Activated T-helper 2 cell treated with anti-CD3 and anti-CD28 coated beads, Interferon-gamma antibody, Interleukin-2, Interleukin-4, amounts not matched to agents 10 μg/mL and 5 μg/mL and 100 μg/mL, durations not matched to agents 14 hours and 24 hours and 36 hours (primary cell): ENCODE results near the gene F2. TPM values are rescaled to one million over a fixed set of nuclear protein-coding genes. Genes with fewer than 3 reads are reported as not detected.

ENCODE experiments used
- DNase-seq: peaks from one replicate; pipeline ENCODE4 v3.0.0; 2021; ENCODE audit warnings: low spot score
- H3K27ac Mint-ChIP-seq: one replicate; pipeline ENCODE4 v1.8.0; 2021; ENCODE audit warnings: mixed read lengths
- H3K27me3 Mint-ChIP-seq: one replicate; pipeline ENCODE4 v1.8.0; 2021; ENCODE audit warnings: low read depth, mixed read lengths
- H3K36me3 Mint-ChIP-seq: one replicate; pipeline ENCODE4 v1.8.0; 2021; ENCODE audit warnings: low read depth, mixed read lengths
- H3K4me1 Mint-ChIP-seq: one replicate; pipeline ENCODE4 v1.8.0; 2021; ENCODE audit warnings: low read depth, mixed read lengths
- H3K4me3 Mint-ChIP-seq: one replicate; pipeline ENCODE4 v1.8.0; 2021; ENCODE audit warnings: low read depth, mild to moderate bottlenecking, moderate library complexity, mixed read lengths
- H3K9me3 Mint-ChIP-seq: one replicate; pipeline ENCODE4 v1.8.0; 2021; ENCODE audit warnings: mixed read lengths
- intact Hi-C: fragments of 100-400 bp; cut with micrococcal nuclease; formaldehyde crosslinking; loops from one replicate; pipeline ENCODE4 v1.15.1; 2023
- total RNA-seq: library from RNA; stranded (reverse); gene quantifications from 2 replicates; pipeline ENCODE4 v1.2.3, GENCODE V29; 2022

F2 gene
- total RNA-seq, 1 donor from 2014 or later: 0.11 TPM

GRCh38 chr11:46678741-46679130 lies 40.3 kb upstream of the F2 start:
- Mint-ChIP-seq H3K4me3 (no peak overlapping the region), H3K27ac (no peak overlapping the region), H3K9me3 (no peaks in the 10 kb centered on the region), H3K27me3 (no peaks in the 10 kb centered on the region), H3K4me1 (peaks cover 16% of the 10 kb centered on the region), H3K36me3 (peaks cover 38% of the 10 kb centered on the region)
- no peak for DNase-seq
- intact Hi-C loops: no loop called here

GRCh38 chr11:46679241-46680163 lies 39.5 kb upstream of the F2 start:
- no peak for DNase-seq
- Mint-ChIP-seq H3K27me3 (no peaks in the 10 kb centered on the region), H3K27ac (no peak overlapping the region), H3K4me1 (peaks cover 15% of the 10 kb centered on the region), H3K36me3 (peaks cover 39% of the 10 kb centered on the region), H3K4me3 (no peak overlapping the region), H3K9me3 (no peaks in the 10 kb centered on the region)
- intact Hi-C loops: no loop called here

GRCh38 chr11:46680164-46680760 lies 38.8 kb upstream of the F2 start:
- H3K27ac Mint-ChIP-seq: no peak overlapping the region
- H3K9me3 Mint-ChIP-seq: no peaks in the 10 kb centered on the region
- H3K4me1 Mint-ChIP-seq: peaks cover 10% of the 10 kb centered on the region
- no peak for DNase-seq
- H3K4me3 Mint-ChIP-seq: no peak overlapping the region
- peaks cover 39% of the 10 kb centered on the region for H3K36me3 Mint-ChIP-seq
- intact Hi-C loops: no loop called here
- H3K27me3 Mint-ChIP-seq: no peaks in the 10 kb centered on the region

- intact Hi-C loops: no loop called here
- Mint-ChIP-seq H3K4me1 (peaks cover 10% of the 10 kb centered on the region), H3K9me3 (no peaks in the 10 kb centered on the region), H3K27ac (no peak overlapping the region), H3K36me3 (peaks cover 39% of the 10 kb centered on the region), H3K4me3 (no peak overlapping the region), H3K27me3 (no peaks in the 10 kb centered on the region)
- DNase-seq: no peak
These were observed 38.2 kb upstream of the F2 start for GRCh38 chr11:46680815-46681214.

GRCh38 chr11:46681814-46682213 lies 37.2 kb upstream of the F2 start:
- Mint-ChIP-seq H3K9me3 (no peaks in the 10 kb centered on the region), H3K36me3 (peaks cover 41% of the 10 kb centered on the region)

GRCh38 chr11:46682773-46683752 lies 36.0 kb upstream of the F2 start:
- H3K9me3 Mint-ChIP-seq: no peaks in the 10 kb centered on the region
- intact Hi-C loops: no loop called here
- H3K27me3 Mint-ChIP-seq: no peaks in the 10 kb centered on the region
- no peak overlapping the region for H3K27ac Mint-ChIP-seq
- DNase-seq: no peak
- peaks cover 43% of the 10 kb centered on the region for H3K36me3 Mint-ChIP-seq
- no peaks in the 10 kb centered on the region for H3K4me1 Mint-ChIP-seq
- no peak overlapping the region for H3K4me3 Mint-ChIP-seq

More at GRCh38 chr11:46681814-46682213, 37.2 kb upstream of the F2 start:
- Mint-ChIP-seq H3K27me3 (no peaks in the 10 kb centered on the region), H3K27ac (no peak overlapping the region), H3K4me1 (peaks cover 6% of the 10 kb centered on the region), H3K4me3 (no peak overlapping the region)
- intact Hi-C loops: no loop called here
- DNase-seq: no peak

GRCh38 chr11:46684367-46684766 lies 34.6 kb upstream of the F2 start:
- no peak overlapping the region for H3K27ac Mint-ChIP-seq
- intact Hi-C loops: no loop called here
- peaks cover 37% of the 10 kb centered on the region for H3K36me3 Mint-ChIP-seq

GRCh38 chr11:46686886-46687795 lies 31.9 kb upstream of the F2 start:
- Mint-ChIP-seq H3K27me3 (no peaks in the 10 kb centered on the region), H3K4me3 (no peak overlapping the region), H3K4me1 (peaks cover 2% of the 10 kb centered on the region), H3K9me3 (no peaks in the 10 kb centered on the region), H3K27ac (no peak overlapping the region), H3K36me3 (peaks cover 34% of the 10 kb centered on the region)
- intact Hi-C loops: no loop called here
- DNase-seq: no peak

More at GRCh38 chr11:46684367-46684766, 34.6 kb upstream of the F2 start:
- Mint-ChIP-seq H3K27me3 (no peaks in the 10 kb centered on the region), H3K4me3 (no peak overlapping the region), H3K9me3 (no peaks in the 10 kb centered on the region), H3K4me1 (no peaks in the 10 kb centered on the region)
- DNase-seq: no peak

GRCh38 chr11:46690702-46691101 lies 28.3 kb upstream of the F2 start:
- H3K27me3 Mint-ChIP-seq: no peaks in the 10 kb centered on the region
- H3K9me3 Mint-ChIP-seq: no peaks in the 10 kb centered on the region
- H3K27ac Mint-ChIP-seq: no peak overlapping the region
- DNase-seq: no peak
- peaks cover 47% of the 10 kb centered on the region for H3K36me3 Mint-ChIP-seq
- no peak overlapping the region for H3K4me3 Mint-ChIP-seq
- intact Hi-C loops: no loop called here
- H3K4me1 Mint-ChIP-seq: peaks cover 4% of the 10 kb centered on the region

GRCh38 chr11:46692450-46692849 lies 26.6 kb upstream of the F2 start:
- H3K4me3 Mint-ChIP-seq: no peak overlapping the region
- H3K4me1 Mint-ChIP-seq: peaks cover 5% of the 10 kb centered on the region
- H3K36me3 Mint-ChIP-seq: peaks cover 39% of the 10 kb centered on the region
- no peak overlapping the region for H3K27ac Mint-ChIP-seq
- H3K27me3 Mint-ChIP-seq: no peaks in the 10 kb centered on the region
- no peak for DNase-seq
- intact Hi-C loops: no loop called here
- H3K9me3 Mint-ChIP-seq: no peaks in the 10 kb centered on the region

- Mint-ChIP-seq H3K4me1 (peaks cover 12% of the 10 kb centered on the region), H3K4me3 (no peak overlapping the region), H3K27me3 (no peaks in the 10 kb centered on the region), H3K36me3 (peaks cover 32% of the 10 kb centered on the region), H3K9me3 (no peaks in the 10 kb centered on the region), H3K27ac (no peak overlapping the region)
- DNase-seq: no peak
- intact Hi-C loops: no loop called here
These were observed 25.4 kb upstream of the F2 start for GRCh38 chr11:46693597-46694012.

GRCh38 chr11:46694072-46694471 lies 24.9 kb upstream of the F2 start:
- intact Hi-C loops: no loop called here
- DNase-seq: no peak
- Mint-ChIP-seq H3K4me3 (no peak overlapping the region), H3K9me3 (no peaks in the 10 kb centered on the region), H3K27me3 (no peaks in the 10 kb centered on the region), H3K4me1 (peaks cover 17% of the 10 kb centered on the region), H3K27ac (no peak overlapping the region), H3K36me3 (peaks cover 30% of the 10 kb centered on the region)
